Measurements from ENCODE around the gene G6PC3.

- no peak for TF ChIP-seq POLR2A (IDR thresholded peaks at IDR 0.05)
- TF ChIP-seq POLR2AphosphoS5 (IDR thresholded peaks at IDR 0.05) = no peak
- no peak for TF ChIP-seq CTCF (IDR thresholded peaks at IDR 0.05)
These were observed 6.4 kb downstream of the G6PC3 start for GRCh38 chr17:44076716-44077594.

Measured in sigmoid colon (tissue), 4 donors.